ENCODE measurements around the gene FAM124B.

DNA sequence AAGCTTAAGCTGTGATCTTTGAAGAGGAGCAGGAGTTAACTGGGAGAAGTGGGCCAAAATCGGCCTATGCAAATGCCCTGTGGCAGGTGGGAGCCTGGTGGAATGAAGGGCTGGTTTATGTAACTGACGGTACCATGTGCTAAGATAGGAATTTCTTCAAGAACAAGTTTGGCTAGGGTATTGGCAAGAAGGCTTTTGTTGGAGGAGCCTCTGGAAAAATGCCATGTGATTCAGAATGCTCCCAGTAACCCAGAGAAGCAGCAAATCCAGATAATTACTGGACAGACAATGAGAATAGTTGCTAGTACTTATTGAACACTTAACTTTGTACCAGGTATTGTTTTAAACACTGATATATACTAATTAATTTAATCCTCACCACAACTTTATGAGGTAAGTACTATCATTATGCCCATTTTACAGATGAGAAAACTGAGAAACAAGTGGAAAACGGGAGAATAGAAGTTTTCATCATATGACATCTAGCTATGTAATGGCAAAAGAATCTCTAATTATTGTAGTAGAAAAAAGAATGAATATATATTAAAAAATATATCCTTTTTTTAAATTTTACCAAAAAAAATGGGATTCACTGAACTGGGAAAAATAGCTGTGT lies 9.1 kb upstream of the FAM124B start:
- TF ChIP-seq, protein P1, sequence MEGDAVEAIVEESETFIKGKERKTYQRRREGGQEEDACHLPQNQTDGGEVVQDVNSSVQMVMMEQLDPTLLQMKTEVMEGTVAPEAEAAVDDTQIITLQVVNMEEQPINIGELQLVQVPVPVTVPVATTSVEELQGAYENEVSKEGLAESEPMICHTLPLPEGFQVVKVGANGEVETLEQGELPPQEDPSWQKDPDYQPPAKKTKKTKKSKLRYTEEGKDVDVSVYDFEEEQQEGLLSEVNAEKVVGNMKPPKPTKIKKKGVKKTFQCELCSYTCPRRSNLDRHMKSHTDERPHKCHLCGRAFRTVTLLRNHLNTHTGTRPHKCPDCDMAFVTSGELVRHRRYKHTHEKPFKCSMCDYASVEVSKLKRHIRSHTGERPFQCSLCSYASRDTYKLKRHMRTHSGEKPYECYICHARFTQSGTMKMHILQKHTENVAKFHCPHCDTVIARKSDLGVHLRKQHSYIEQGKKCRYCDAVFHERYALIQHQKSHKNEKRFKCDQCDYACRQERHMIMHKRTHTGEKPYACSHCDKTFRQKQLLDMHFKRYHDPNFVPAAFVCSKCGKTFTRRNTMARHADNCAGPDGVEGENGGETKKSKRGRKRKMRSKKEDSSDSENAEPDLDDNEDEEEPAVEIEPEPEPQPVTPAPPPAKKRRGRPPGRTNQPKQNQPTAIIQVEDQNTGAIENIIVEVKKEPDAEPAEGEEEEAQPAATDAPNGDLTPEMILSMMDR (conservative IDR thresholded peaks at IDR 0.05; ENCODE audit: low read length), result no peak
- no peak for TF ChIP-seq EZH2phosphoT487 (IDR thresholded peaks at IDR 0.05; ENCODE audit: borderline replicate concordance, low read depth, low read length)

Data from OCI-LY7 (cell line).